Measurements from ENCODE around the gene FTCD. TPM values are rescaled to one million over a fixed set of nuclear protein-coding genes. Genes with fewer than 3 reads are reported as not detected.

Gene FTCD
- total RNA-seq, 4 donors from 2014 or later: not detected

- 93% methylated on average over 11 of the region's 12 CpGs for WGBS
- Histone ChIP-seq H3K27me3 (no peaks in the 10 kb centered on the region), H3K27ac (no peak overlapping the region), H3K36me3 (peaks cover 91% of the 10 kb centered on the region), H3K4me1 (no peaks in the 10 kb centered on the region), H3K9me3 (no peaks in the 10 kb centered on the region), H3K4me3 (no peak overlapping the region)
- no peak for TF ChIP-seq POLR2A (IDR thresholded peaks at IDR 0.05)
- TF ChIP-seq EP300 (IDR thresholded peaks at IDR 0.05): no peak
- TF ChIP-seq POLR2AphosphoS5 (IDR thresholded peaks at IDR 0.05): no peak
- TF ChIP-seq CTCF (IDR thresholded peaks at IDR 0.05): no peak
- DNase-seq (ENCODE audit: low spot score in 2 of 2): peak in 1 of 2 donors; percentile 52
These were observed 32.4 kb downstream of the FTCD start for GRCh38 chr21:46122758-46123683.

GRCh38 chr21:46122237-46122671 lies 33.1 kb downstream of the FTCD start:
- no peak for TF ChIP-seq POLR2AphosphoS5 (IDR thresholded peaks at IDR 0.05)
- no peak overlapping the region for H3K27ac ChIP-seq
- peak in 1 of 2 donors; percentile 53 for DNase-seq (ENCODE audit: low spot score in 2 of 2)
- WGBS: 91% methylated on average over 11 of the region's 12 CpGs
- no peak overlapping the region for H3K4me3 ChIP-seq
- peaks cover 91% of the 10 kb centered on the region for H3K36me3 ChIP-seq
- no peaks in the 10 kb centered on the region for H3K4me1 ChIP-seq
- H3K27me3 ChIP-seq: no peaks in the 10 kb centered on the region
- no peaks in the 10 kb centered on the region for H3K9me3 ChIP-seq

GRCh38 chr21:46121286-46122221 lies 33.8 kb downstream of the FTCD start:
- peak; percentile 64 to 77 for DNase-seq (ENCODE audit: low spot score in 2 of 2)
- WGBS: 89% methylated on average over 13 of the region's 29 CpGs
- TF ChIP-seq EP300 (IDR thresholded peaks at IDR 0.05): no peak
- no peak for TF ChIP-seq CTCF (IDR thresholded peaks at IDR 0.05)
- no peak for TF ChIP-seq POLR2AphosphoS5 (IDR thresholded peaks at IDR 0.05)
- TF ChIP-seq POLR2A (IDR thresholded peaks at IDR 0.05): no peak

GRCh38 chr21:46120301-46121285 lies 34.8 kb downstream of the FTCD start:
- peaks cover 91% of the 10 kb centered on the region for H3K36me3 ChIP-seq
- H3K4me3 ChIP-seq: no peak overlapping the region
- DNase-seq (ENCODE audit: low spot score in 2 of 2): peak; percentile 58 to 69
- WGBS: 88% methylated on average over 5 of the region's 26 CpGs
- TF ChIP-seq CTCF (IDR thresholded peaks at IDR 0.05): no peak
- TF ChIP-seq EP300 (IDR thresholded peaks at IDR 0.05): no peak
- TF ChIP-seq POLR2A (IDR thresholded peaks at IDR 0.05): no peak
- TF ChIP-seq POLR2AphosphoS5 (IDR thresholded peaks at IDR 0.05): no peak
- peaks cover 6% of the 10 kb centered on the region for H3K4me1 ChIP-seq
- no peaks in the 10 kb centered on the region for H3K27me3 ChIP-seq
- H3K9me3 ChIP-seq: no peaks in the 10 kb centered on the region
- no peak overlapping the region for H3K27ac ChIP-seq

More at GRCh38 chr21:46121286-46122221, 33.8 kb downstream of the FTCD start:
- no peaks in the 10 kb centered on the region for H3K27me3 ChIP-seq
- H3K9me3 ChIP-seq: no peaks in the 10 kb centered on the region
- no peak overlapping the region for H3K4me3 ChIP-seq
- H3K27ac ChIP-seq: no peak overlapping the region
- H3K4me1 ChIP-seq: peaks cover 2% of the 10 kb centered on the region
- peaks cover 91% of the 10 kb centered on the region for H3K36me3 ChIP-seq

Measured in suprapubic skin (tissue), 4 donors.